A549 (cell line): ENCODE results near the gene STIM1. TPM values are rescaled to one million over a fixed set of nuclear protein-coding genes. Genes with fewer than 3 reads are reported as not detected.

Source experiments
- ATAC-seq, 2 experiments: fragments of 200-7000 bp in 1 of 2; fragments of >200 bp in 1 of 2; cut with Nextera tagmentation in 1 of 2; cut with Tn5 transposase in 1 of 2; 3 replicates each; pipeline versions ENCODE4 v1.8.0 to v1.9.1; 2018 to 2020; ENCODE audit warnings: mild to moderate bottlenecking in 1 of 2, moderate library complexity in 1 of 2
- CTCF ChIA-PET: fragments of 300-600 bp; sonication (Branson Sonifier 250); formaldehyde crosslinking; extraction: SDS; loops from one replicate; lab custom pipeline; 2021; ENCODE audit warnings: antibody characterized with exemption, inconsistent platforms; lab: Yijun Ruan, JAX
- POLR2A ChIA-PET: fragments of 350-600 bp; formaldehyde crosslinking; extraction: SDS; loops from one replicate; lab custom pipeline; 2021; ENCODE audit warnings: antibody characterized with exemption, inconsistent platforms; lab: Yijun Ruan, JAX
- DNase-seq, 2 experiments: peaks; one replicate each; pipeline versions ENCODE4 v3.0.0 to v3.0.0-alpha.2; 2011 to 2016; ENCODE audit warnings: low read depth in 1 of 2, low spot score in 1 of 2
- FAIRE-seq: peaks from 2 replicates; lab custom pipeline; 2011; peaks lifted over from hg19 to GRCh38; lab: Jason Lieb, UNC
- H3K27ac ChIP-seq, 2 experiments: fragments of >200 bp; sonication (Bioruptor Twin); formaldehyde crosslinking; 3 replicates each; pipeline ENCODE4 v1.5.1; 2016 to 2017
- H3K4me1 ChIP-seq: fragments of >200 bp; sonication (Bioruptor Twin); formaldehyde crosslinking; 3 replicates; pipeline ENCODE4 v1.6.1; 2016
- H3K4me2 ChIP-seq: fragments of >200 bp; sonication (Bioruptor Twin); formaldehyde crosslinking; 3 replicates; pipeline ENCODE4 v1.6.1; 2016
- H3K4me3 ChIP-seq: fragments of >200 bp; sonication (Bioruptor Twin); formaldehyde crosslinking; 3 replicates; pipeline ENCODE4 v1.5.1; 2016
- H3K9me3 ChIP-seq: fragments of >200 bp; sonication (Bioruptor Twin); formaldehyde crosslinking; 3 replicates; pipeline ENCODE4 v1.6.1; 2016
- BCL3 ChIP-seq: fragments of >200 bp; sonication (Bioruptor Twin); formaldehyde crosslinking; IDR thresholded peaks from 3 replicates; pipeline ENCODE4 v1.6.1; 2016
- CBX8 ChIP-seq: fragments of 200-600 bp; sonication (generic); IDR thresholded peaks from 2 replicates; pipeline ENCODE4 v1.6.1; 2016
- CEBPB ChIP-seq, 2 experiments: fragments of >200 bp in 1 of 2; sonication (Bioruptor Twin) in 1 of 2; formaldehyde crosslinking in 1 of 2; IDR thresholded peaks; 2 replicates each; pipeline ENCODE4 v1.6.1; 2012 to 2016
- CHD2 ChIP-seq: fragments of 150-350 bp; IDR thresholded peaks from 2 replicates; pipeline ENCODE4 v1.6.1; 2014; ENCODE audit warnings: low read length; ENCODE audit not compliant: partially characterized antibody
- EHF ChIP-seq: fragments of 250-450 bp; sonication (Bioruptor Pico); IDR thresholded peaks from 2 replicates; pipeline ENCODE4 v1.5.0; 2020; ENCODE audit warnings: mild to moderate bottlenecking
- FOXS1 ChIP-seq: fragments of 250-450 bp; sonication (Bioruptor Pico); IDR thresholded peaks from 2 replicates; pipeline ENCODE4 v1.5.0; 2020; ENCODE audit warnings: mild to moderate bottlenecking, moderate library complexity
- GATA3 ChIP-seq: IDR thresholded peaks from 2 replicates; pipeline ENCODE4 v1.6.1; 2012; ENCODE audit warnings: borderline replicate concordance
- HES2 ChIP-seq: fragments of >200 bp; sonication (Bioruptor Twin); formaldehyde crosslinking; IDR thresholded peaks from 2 replicates; pipeline ENCODE4 v1.6.1; 2016
- HEYL ChIP-seq: fragments of 250-450 bp; sonication (Bioruptor Pico); IDR thresholded peaks from 2 replicates; pipeline ENCODE4 v1.8.0; 2021; ENCODE audit warnings: mild to moderate bottlenecking, moderate library complexity
- HOXB13 ChIP-seq: fragments of 250-450 bp; sonication (Bioruptor Pico); IDR thresholded peaks from 2 replicates; pipeline ENCODE4 v1.5.0; 2020; ENCODE audit warnings: low read depth, mild to moderate bottlenecking, moderate library complexity
- KDM5A ChIP-seq: fragments of 200-600 bp; sonication (generic); IDR thresholded peaks from 2 replicates; pipeline ENCODE4 v1.6.1; 2016; ENCODE audit warnings: antibody characterized with exemption, mild to moderate bottlenecking
- MAFK ChIP-seq: fragments of 450-650 bp; IDR thresholded peaks from 2 replicates; pipeline ENCODE4 v1.6.1; 2014; ENCODE audit not compliant: partially characterized antibody
- MAZ ChIP-seq: fragments of 150-350 bp; IDR thresholded peaks from 2 replicates; pipeline ENCODE4 v1.6.1; 2014; ENCODE audit warnings: antibody characterized with exemption, low read depth, low read length, borderline replicate concordance
- NFE2L2 ChIP-seq: fragments of 150-350 bp; conservative IDR thresholded peaks from 2 replicates; pipeline ENCODE4 v1.6.1; 2014; ENCODE audit warnings: low read length
- PHF8 ChIP-seq: fragments of 200-600 bp; sonication (generic); IDR thresholded peaks from 2 replicates; pipeline ENCODE4 v1.6.1; 2016; ENCODE audit warnings: low read depth, mild to moderate bottlenecking, antibody characterized with exemption, moderate library complexity, borderline replicate concordance
- POLR2AphosphoS2 ChIP-seq: conservative IDR thresholded peaks from 2 replicates; pipeline ENCODE4 v1.6.1; 2012; ENCODE audit warnings: low read length, improper control_type of control experiment, inconsistent platforms
- RCOR1 ChIP-seq: fragments of 150-350 bp; IDR thresholded peaks from 2 replicates; pipeline ENCODE4 v1.6.1; 2014; ENCODE audit warnings: antibody characterized with exemption, low read length, low read depth
- REST ChIP-seq: fragments of 200-600 bp; sonication (generic); IDR thresholded peaks from 2 replicates; pipeline ENCODE4 v1.6.1; 2016; ENCODE audit warnings: antibody characterized with exemption, mild to moderate bottlenecking, moderate library complexity
- SMC3 ChIP-seq: fragments of >200 bp; sonication (Bioruptor Twin); formaldehyde crosslinking; IDR thresholded peaks from 3 replicates; pipeline ENCODE4 v1.6.1; 2018; ENCODE audit warnings: inconsistent platforms
- SREBF2 ChIP-seq: fragments of 450-650 bp; IDR thresholded peaks from 2 replicates; pipeline ENCODE4 v1.6.1; 2014; ENCODE audit warnings: mild to moderate bottlenecking, moderate library complexity
- TFCP2L1 ChIP-seq: fragments of 250-450 bp; sonication (Bioruptor Pico); IDR thresholded peaks from 2 replicates; pipeline ENCODE4 v1.5.0; 2021; ENCODE audit warnings: mild to moderate bottlenecking
- USF2 ChIP-seq: fragments of 450-650 bp; IDR thresholded peaks from 2 replicates; pipeline ENCODE4 v1.6.1; 2014; ENCODE audit warnings: antibody characterized with exemption
- ZSCAN20 ChIP-seq: fragments of 250-450 bp; sonication (Bioruptor Pico); IDR thresholded peaks from 2 replicates; pipeline ENCODE4 v1.8.0; 2022; ENCODE audit warnings: mild to moderate bottlenecking, moderate library complexity
- WGBS: methylation state at CpG from one replicate; pipeline ENCODE4 v1.1.6; 2017; ENCODE audit errors: missing lambda C conversion rate; 5-methylcytosine and 5-hydroxymethylcytosine counted together
- polyA plus RNA-seq, 4 experiments: library from polyadenylated mRNA; depleted of rRNA in 3 of 4; stranded (reverse); fragments of >200 nt; fragmentation: RNase III in 1 of 4; extraction: RNeasy Plus Mini Kit Qiagen cat#74134 plus additional on column Dnase treatment in 1 of 4; gene quantifications; 2 replicates in 3 of 4; 3 replicates in 1 of 4; pipeline ENCODE4 v1.2.3, GENCODE V29; 2011 to 2017

Gene STIM1
- polyA plus RNA-seq, 2 of the 4 experiments (the other 2 are of a cell fraction): 35.2 to 38.7 TPM

GRCh38 chr11:4111834-4112233 is 256.4 kb downstream of the STIM1 start:
- no peaks in the 10 kb centered on the region for H3K9me3 ChIP-seq
- POLR2A ChIA-PET: no interaction called here
- H3K4me2 ChIP-seq: no peak overlapping the region
- DNase-seq (no peak), FAIRE-seq (no peak), ATAC-seq (no peak)
- no peak overlapping the region for H3K27ac ChIP-seq
- TF ChIP-seq PHF8 (no peak), CBX8 (no peak), ZSCAN20 (CRISPR knock-in tag) (no peak), EHF (CRISPR knock-in tag) (no peak), HEYL (CRISPR knock-in tag) (no peak), HOXB13 (CRISPR knock-in tag) (no peak), RCOR1 (no peak), HES2 (no peak), BCL3 (no peak), TFCP2L1 (no peak)
- H3K4me1 ChIP-seq: no peaks in the 10 kb centered on the region
- WGBS: 80% methylated on average over 5 of the region's 5 CpGs
- no peak overlapping the region for H3K4me3 ChIP-seq
- CTCF ChIA-PET: no interaction called here

GRCh38 chr11:4115128-4115527 is 259.7 kb downstream of the STIM1 start:
- H3K4me3 ChIP-seq: no peak overlapping the region
- no peak for DNase-seq
- no peak overlapping the region for H3K27ac ChIP-seq
- no peaks in the 10 kb centered on the region for H3K4me1 ChIP-seq
- no peak overlapping the region for H3K4me2 ChIP-seq
- TF ChIP-seq POLR2AphosphoS2 (no peak), CEBPB (IDR thresholded peaks at IDR 0.05) (no peak)
- ATAC-seq: no peak
- ChIA-PET POLR2A (no interaction called here), CTCF (no interaction called here)
- WGBS: 89% methylated on average over 2 of the region's 2 CpGs
- H3K9me3 ChIP-seq: no peaks in the 10 kb centered on the region
- FAIRE-seq: no peak

- CTCF ChIA-PET: no interaction called here
- Histone ChIP-seq H3K4me1 (no peaks in the 10 kb centered on the region), H3K27ac (no peak overlapping the region), H3K4me2 (no peak overlapping the region), H3K9me3 (no peaks in the 10 kb centered on the region), H3K4me3 (no peak overlapping the region)
- POLR2A ChIA-PET: no interaction called here
- no peak for FAIRE-seq
- ATAC-seq: no peak
- DNase-seq: no peak
- TF ChIP-seq MAFK (peak; percentile 33), REST (no peak)
- 83% methylated on average over 3 of the region's 3 CpGs for WGBS
Observed at GRCh38 chr11:4118107-4118506, 262.6 kb downstream of the STIM1 start.

- ChIA-PET POLR2A (no interaction called here), CTCF (no interaction called here)
- H3K4me1 ChIP-seq: no peaks in the 10 kb centered on the region
- 88% methylated on average over 4 of the region's 4 CpGs for WGBS
- H3K4me2 ChIP-seq: no peak overlapping the region
- peak; percentile 46 for FAIRE-seq
- H3K4me3 ChIP-seq: no peak overlapping the region
- no peak overlapping the region for H3K27ac ChIP-seq
- no peak for ATAC-seq
- H3K9me3 ChIP-seq: no peaks in the 10 kb centered on the region
- no peak for DNase-seq
- no peak for TF ChIP-seq EHF (CRISPR knock-in tag)
- no peak for TF ChIP-seq SREBF2
- TF ChIP-seq NFE2L2: no peak
- no peak for TF ChIP-seq CHD2
- no peak for TF ChIP-seq MAZ
- TF ChIP-seq KDM5A: no peak
- TF ChIP-seq USF2: no peak
- TF ChIP-seq FOXS1 (CRISPR knock-in tag): no peak
- no peak for TF ChIP-seq GATA3
- no peak for TF ChIP-seq REST
- no peak for TF ChIP-seq SMC3
Observed at GRCh38 chr11:4123218-4123617, 267.8 kb downstream of the STIM1 start.
